Trophoblast cell (in vitro differentiated cells and primary cell): ENCODE measurements around the gene TEX22.

Experiments used
- DNase-seq, 2 donors: peaks; one replicate each; pipeline ENCODE4 v3.0.0-alpha.2; 2016
- H2AFZ ChIP-seq: 2 replicates; pipeline ENCODE4 v1.6.1; 2013; ENCODE audit warnings: low read length, moderate library complexity, mild to moderate bottlenecking; ENCODE audit not compliant: insufficient read depth, poor library complexity
- H2AK5ac ChIP-seq: 2 replicates; pipeline ENCODE4 v1.6.1; 2013; ENCODE audit warnings: mild to moderate bottlenecking, low read length
- H2BK120ac ChIP-seq: 2 replicates; pipeline ENCODE4 v1.6.1; 2013; ENCODE audit warnings: low read length, mild to moderate bottlenecking, moderate library complexity; ENCODE audit not compliant: insufficient read depth, poor library complexity
- H2BK12ac ChIP-seq: 2 replicates; pipeline ENCODE4 v1.6.1; 2013; ENCODE audit warnings: mild to moderate bottlenecking, low read length, moderate library complexity
- H2BK5ac ChIP-seq: 2 replicates; pipeline ENCODE4 v1.6.1; 2013; ENCODE audit warnings: low read length, low read depth, moderate library complexity, mild to moderate bottlenecking; ENCODE audit not compliant: poor library complexity
- H3K14ac ChIP-seq: 2 replicates; pipeline ENCODE4 v1.6.1; 2013; ENCODE audit warnings: mild to moderate bottlenecking, low read length
- H3K18ac ChIP-seq: 2 replicates; pipeline ENCODE4 v1.6.1; 2013; ENCODE audit warnings: mild to moderate bottlenecking, low read length
- H3K23ac ChIP-seq: 2 replicates; pipeline ENCODE4 v1.6.1; 2013; ENCODE audit warnings: low read length
- H3K27ac ChIP-seq: 2 replicates; pipeline ENCODE4 v1.5.1; 2013; ENCODE audit warnings: low read depth, mild to moderate bottlenecking, inconsistent platforms, low read length, moderate library complexity
- H3K27me3 ChIP-seq: 2 replicates; pipeline ENCODE4 v1.6.1; 2013; ENCODE audit warnings: inconsistent platforms, mild to moderate bottlenecking, low read length, moderate library complexity; ENCODE audit not compliant: insufficient read depth
- H3K36me3 ChIP-seq, 2 experiments: 1 replicate in 1 of 2; 2 replicates in 1 of 2; pipeline ENCODE4 v1.6.1; 2013; ENCODE audit warnings: low read length in 2 of 2, mild to moderate bottlenecking in 2 of 2, moderate library complexity in 1 of 2; ENCODE audit not compliant: insufficient read depth in 2 of 2, control insufficient read depth in 1 of 2
- H3K4ac ChIP-seq: 2 replicates; pipeline ENCODE4 v1.6.1; 2013; ENCODE audit warnings: low read depth, mild to moderate bottlenecking, low read length, moderate library complexity
- H3K4me1 ChIP-seq, 2 experiments: 1 replicate in 1 of 2; 2 replicates in 1 of 2; pipeline ENCODE4 v1.6.1; 2013; ENCODE audit warnings: low read length in 2 of 2, mild to moderate bottlenecking in 2 of 2, moderate library complexity in 1 of 2; ENCODE audit not compliant: insufficient read depth in 2 of 2, control insufficient read depth in 1 of 2
- H3K4me2 ChIP-seq: 2 replicates; pipeline ENCODE4 v1.6.1; 2013; ENCODE audit warnings: inconsistent platforms, mild to moderate bottlenecking, low read length, moderate library complexity
- H3K4me3 ChIP-seq: 2 replicates; pipeline ENCODE4 v1.5.1; 2013; ENCODE audit warnings: mild to moderate bottlenecking, low read depth, low read length, inconsistent platforms
- H3K79me1 ChIP-seq: one replicate; pipeline ENCODE4 v1.6.1; 2013; ENCODE audit warnings: low read length
- H3K79me2 ChIP-seq: 2 replicates; pipeline ENCODE4 v1.6.1; 2013; ENCODE audit warnings: low read length, mild to moderate bottlenecking; ENCODE audit not compliant: control insufficient read depth, insufficient read depth, poor library complexity
- H3K9ac ChIP-seq: 2 replicates; pipeline ENCODE4 v1.6.1; 2013; ENCODE audit warnings: mild to moderate bottlenecking, low read length
- H3K9me3 ChIP-seq: 2 replicates; pipeline ENCODE4 v1.6.1; 2013; ENCODE audit warnings: low read depth, mild to moderate bottlenecking, control low read depth, inconsistent platforms, low read length; ENCODE audit not compliant: insufficient read depth
- H4K12ac ChIP-seq: 2 replicates; pipeline ENCODE4 v1.6.1; 2013; ENCODE audit warnings: low read depth, mild to moderate bottlenecking, low read length, moderate library complexity
- H4K8ac ChIP-seq: 2 replicates; pipeline ENCODE4 v1.6.1; 2013; ENCODE audit warnings: low read depth, mild to moderate bottlenecking, low read length, moderate library complexity
- H4K91ac ChIP-seq: one replicate; pipeline ENCODE4 v1.6.1; 2013; ENCODE audit warnings: low read depth, mild to moderate bottlenecking, low read length, moderate library complexity
- WGBS: extraction: QIAGEN DNeasy Blood & Tissue Kit; methylation state at CpG from one replicate; pipeline ENCODE4 v1.1.7; 2013; ENCODE audit warnings: missing lambda C conversion rate; ENCODE audit not compliant: insufficient read length, insufficient coverage; ENCODE audit errors: extremely low coverage; 5-methylcytosine and 5-hydroxymethylcytosine counted together

The TEX22 gene

GRCh38 chr14:105384605-105385321 is 13.6 kb upstream of the TEX22 start:
- Histone ChIP-seq H3K14ac (no peak overlapping the region), H3K9me3 (peaks cover 2% of the 10 kb centered on the region), H3K36me3 (peaks cover 41 to 61% of the 10 kb centered on the region in 2 experiments), H3K4me3 (no peak overlapping the region), H3K4me1 (no peaks in the 10 kb centered on the region), H3K79me1 (no peaks in the 10 kb centered on the region), H2AFZ (no peak overlapping the region), H4K8ac (no peak overlapping the region), H3K4me2 (no peak overlapping the region), H3K79me2 (no peaks in the 10 kb centered on the region), H3K27ac (no peak overlapping the region), H3K4ac (no peak overlapping the region), H3K27me3 (no peaks in the 10 kb centered on the region), H2BK120ac (no peak overlapping the region), H2BK12ac (no peak overlapping the region), H4K12ac (no peak overlapping the region), H3K23ac (no peak overlapping the region), H3K18ac (no peak overlapping the region), H2AK5ac (no peak overlapping the region), H4K91ac (no peak overlapping the region), H2BK5ac (no peak overlapping the region), H3K9ac (no peak overlapping the region)
- DNase-seq: no peak
- no CpG with 5 or more reads among the region's 29 CpGs for WGBS

- no peaks in the 10 kb centered on the region for H3K79me2 ChIP-seq
- H2AFZ ChIP-seq: no peak overlapping the region
- no peaks in the 10 kb centered on the region for H3K4me1 ChIP-seq
- no peaks in the 10 kb centered on the region for H3K79me1 ChIP-seq
- peaks cover 2% of the 10 kb centered on the region for H3K9me3 ChIP-seq
- H3K9ac ChIP-seq: no peak overlapping the region
- no CpG with 5 or more reads among the region's 19 CpGs for WGBS
- H4K12ac ChIP-seq: no peak overlapping the region
- no peak overlapping the region for H2BK5ac ChIP-seq
- no peak overlapping the region for H4K91ac ChIP-seq
- H3K14ac ChIP-seq: no peak overlapping the region
- no peak overlapping the region for H3K4me2 ChIP-seq
- no peak overlapping the region for H3K18ac ChIP-seq
- no peak overlapping the region for H4K8ac ChIP-seq
- DNase-seq: no peak
- H2BK12ac ChIP-seq: no peak overlapping the region
- H3K23ac ChIP-seq: no peak overlapping the region
- no peaks in the 10 kb centered on the region for H3K27me3 ChIP-seq
- peaks cover 37 to 58% of the 10 kb centered on the region in 2 experiments for H3K36me3 ChIP-seq
- no peak overlapping the region for H3K27ac ChIP-seq
- no peak overlapping the region for H2BK120ac ChIP-seq
- H3K4me3 ChIP-seq: no peak overlapping the region
- H3K4ac ChIP-seq: no peak overlapping the region
- no peak overlapping the region for H2AK5ac ChIP-seq
Measured at GRCh38 chr14:105385322-105385637, 13.1 kb upstream of the TEX22 start.

GRCh38 chr14:105385698-105386365 is 12.5 kb upstream of the TEX22 start:
- H3K4me2 ChIP-seq: no peak overlapping the region
- H2BK120ac ChIP-seq: no peak overlapping the region
- no peak overlapping the region for H3K23ac ChIP-seq
- no peak overlapping the region for H3K9ac ChIP-seq
- H2AK5ac ChIP-seq: no peak overlapping the region
- no peak overlapping the region for H2BK12ac ChIP-seq
- H3K27me3 ChIP-seq: no peaks in the 10 kb centered on the region
- no peak overlapping the region for H4K8ac ChIP-seq
- H2BK5ac ChIP-seq: no peak overlapping the region
- no peaks in the 10 kb centered on the region for H3K79me1 ChIP-seq
- peak; percentile 59 to 73 for DNase-seq
- no peak overlapping the region for H3K4ac ChIP-seq
- peak overlapping the region; percentile 3 for H4K91ac ChIP-seq
- WGBS: no CpG with 5 or more reads among the region's 22 CpGs
- H2AFZ ChIP-seq: no peak overlapping the region
- H3K36me3 ChIP-seq: peaks cover 33 to 56% of the 10 kb centered on the region in 2 experiments
- H3K79me2 ChIP-seq: no peaks in the 10 kb centered on the region
- H3K27ac ChIP-seq: no peak overlapping the region
- no peak overlapping the region for H3K18ac ChIP-seq
- H3K9me3 ChIP-seq: peaks cover 2% of the 10 kb centered on the region
- H3K4me1 ChIP-seq: no peaks in the 10 kb centered on the region
- no peak overlapping the region for H4K12ac ChIP-seq
- no peak overlapping the region for H3K4me3 ChIP-seq
- no peak overlapping the region for H3K14ac ChIP-seq

GRCh38 chr14:105386581-105387529 is 11.5 kb upstream of the TEX22 start:
- Histone ChIP-seq H3K79me2 (no peaks in the 10 kb centered on the region), H3K27ac (no peak overlapping the region), H3K14ac (no peak overlapping the region), H3K23ac (no peak overlapping the region), H3K79me1 (no peaks in the 10 kb centered on the region), H2BK120ac (no peak overlapping the region), H4K91ac (no peak overlapping the region), H3K4me2 (no peak overlapping the region), H3K4me3 (no peak overlapping the region), H3K18ac (no peak overlapping the region), H2AK5ac (no peak overlapping the region), H4K8ac (no peak overlapping the region), H3K27me3 (no peaks in the 10 kb centered on the region), H3K36me3 (peaks cover 33 to 48% of the 10 kb centered on the region in 2 experiments), H4K12ac (no peak overlapping the region), H2AFZ (no peak overlapping the region), H3K9me3 (peaks cover 2% of the 10 kb centered on the region), H3K4me1 (no peaks in the 10 kb centered on the region), H2BK5ac (no peak overlapping the region), H2BK12ac (no peak overlapping the region), H3K9ac (no peak overlapping the region), H3K4ac (no peak overlapping the region)
- DNase-seq: peak; percentile 39 to 49
- no CpG with 5 or more reads among the region's 33 CpGs for WGBS
